Hepatocyte (in vitro differentiated cells): Measurements from ENCODE around the gene VAC14. TPM values are rescaled to one million over a fixed set of nuclear protein-coding genes. Genes with fewer than 3 reads are reported as not detected.

Source experiments
- DNase-seq: peaks from one replicate; pipeline ENCODE4 v3.0.0-alpha.2; 2016; ENCODE audit warnings: low spot score
- H2AFZ ChIP-seq: fragments of 200-600 bp; sonication (generic); 2 replicates; pipeline ENCODE4 v1.6.0; 2016; ENCODE audit warnings: antibody characterized with exemption, mild to moderate bottlenecking
- H3K27ac ChIP-seq: fragments of 200-600 bp; sonication (generic); 2 replicates; pipeline ENCODE4 v1.5.1; 2016; ENCODE audit warnings: mild to moderate bottlenecking
- H3K27me3 ChIP-seq: fragments of 200-600 bp; sonication (generic); 2 replicates; pipeline ENCODE4 v1.6.1; 2016
- H3K36me3 ChIP-seq: fragments of 200-600 bp; sonication (generic); replicated peaks from 2 replicates; pipeline ENCODE4 v1.5.1; 2016; ENCODE audit warnings: low read depth; ENCODE audit not compliant: insufficient read depth
- H3K4me1 ChIP-seq: fragments of 200-600 bp; sonication (generic); 2 replicates; pipeline ENCODE4 v1.5.1; 2016; ENCODE audit warnings: mild to moderate bottlenecking, moderate library complexity; ENCODE audit not compliant: insufficient read depth
- H3K4me2 ChIP-seq: fragments of 200-600 bp; sonication (generic); 2 replicates; pipeline ENCODE4 v1.6.0; 2016
- H3K4me3 ChIP-seq: fragments of 200-600 bp; sonication (generic); 2 replicates; pipeline ENCODE4 v1.5.1; 2016; ENCODE audit warnings: mild to moderate bottlenecking
- H3K79me2 ChIP-seq: fragments of 200-600 bp; sonication (generic); 2 replicates; pipeline ENCODE4 v1.6.0; 2017; ENCODE audit warnings: mild to moderate bottlenecking
- H3K9me2 ChIP-seq: fragments of 200-600 bp; sonication (generic); replicated peaks from 2 replicates; pipeline ENCODE4 v1.6.0; 2017; ENCODE audit warnings: mild to moderate bottlenecking; ENCODE audit not compliant: insufficient read depth
- H3K9me3 ChIP-seq: fragments of 200-600 bp; sonication (generic); 2 replicates; pipeline ENCODE4 v1.5.1; 2016; ENCODE audit warnings: low read depth, mild to moderate bottlenecking
- H4K20me1 ChIP-seq: fragments of 200-600 bp; sonication (generic); 2 replicates; pipeline ENCODE4 v1.6.0; 2016; ENCODE audit warnings: mild to moderate bottlenecking; ENCODE audit not compliant: insufficient read depth, poor library complexity, severe bottlenecking
- EZH2 ChIP-seq: fragments of 200-600 bp; sonication (generic); IDR thresholded peaks from 2 replicates; pipeline ENCODE4 v1.6.1; 2016; ENCODE audit warnings: antibody characterized with exemption, mild to moderate bottlenecking, borderline replicate concordance
- EZH2phosphoT487 ChIP-seq: fragments of 200-600 bp; sonication (generic); IDR thresholded peaks from one replicate; pipeline ENCODE4 v1.6.1; 2018; ENCODE audit warnings: antibody characterized with exemption, mild to moderate bottlenecking, low read depth, moderate library complexity; ENCODE audit not compliant: unreplicated experiment, severe bottlenecking
- WGBS: methylation state at CpG from one replicate; pipeline ENCODE4 v1.1.6; 2016; ENCODE audit warnings: low lambda C conversion rate; ENCODE audit errors: missing lambda C conversion rate; 5-methylcytosine and 5-hydroxymethylcytosine counted together
- polyA plus RNA-seq: library from polyadenylated mRNA; unstranded; fragments of >200 nt; fragmentation: Nextera tagmentation; extraction: Ambion mirVana; gene quantifications from 2 replicates; pipeline ENCODE4 v1.2.1, GENCODE V29; 2016
- total RNA-seq: library from RNA; depleted of rRNA; stranded (reverse); fragments of >200 nt; gene quantifications from 2 replicates; pipeline ENCODE4 v1.2.3, GENCODE V29; 2014
- TF ChIP-seq, protein P1 (sequence below): fragments of 200-600 bp; sonication (generic); IDR thresholded peaks from 2 replicates; pipeline ENCODE4 v1.5.1; 2016; ENCODE audit warnings: antibody characterized with exemption, mild to moderate bottlenecking; ENCODE audit not compliant: poor library complexity

The VAC14 gene
- total and polyA plus RNA-seq, 2 experiments from 2014 or later, result 35.8 to 49.4 TPM

- H3K9me3 ChIP-seq, result no peaks in the 10 kb centered on the region
- H3K4me3 ChIP-seq, result no peak overlapping the region
- TF ChIP-seq EZH2 (no peak), EZH2phosphoT487 (no peak)
- TF ChIP-seq, protein P1, sequence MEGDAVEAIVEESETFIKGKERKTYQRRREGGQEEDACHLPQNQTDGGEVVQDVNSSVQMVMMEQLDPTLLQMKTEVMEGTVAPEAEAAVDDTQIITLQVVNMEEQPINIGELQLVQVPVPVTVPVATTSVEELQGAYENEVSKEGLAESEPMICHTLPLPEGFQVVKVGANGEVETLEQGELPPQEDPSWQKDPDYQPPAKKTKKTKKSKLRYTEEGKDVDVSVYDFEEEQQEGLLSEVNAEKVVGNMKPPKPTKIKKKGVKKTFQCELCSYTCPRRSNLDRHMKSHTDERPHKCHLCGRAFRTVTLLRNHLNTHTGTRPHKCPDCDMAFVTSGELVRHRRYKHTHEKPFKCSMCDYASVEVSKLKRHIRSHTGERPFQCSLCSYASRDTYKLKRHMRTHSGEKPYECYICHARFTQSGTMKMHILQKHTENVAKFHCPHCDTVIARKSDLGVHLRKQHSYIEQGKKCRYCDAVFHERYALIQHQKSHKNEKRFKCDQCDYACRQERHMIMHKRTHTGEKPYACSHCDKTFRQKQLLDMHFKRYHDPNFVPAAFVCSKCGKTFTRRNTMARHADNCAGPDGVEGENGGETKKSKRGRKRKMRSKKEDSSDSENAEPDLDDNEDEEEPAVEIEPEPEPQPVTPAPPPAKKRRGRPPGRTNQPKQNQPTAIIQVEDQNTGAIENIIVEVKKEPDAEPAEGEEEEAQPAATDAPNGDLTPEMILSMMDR, result no peak
- WGBS, result 90% methylated on average over 9 of the region's 9 CpGs
- H3K27me3 ChIP-seq, result no peaks in the 10 kb centered on the region
- H3K9me2 ChIP-seq, result no peaks in the 10 kb centered on the region
- H4K20me1 ChIP-seq, result no peaks in the 10 kb centered on the region
- peak overlapping the region; percentile 87 for H3K27ac ChIP-seq
- H3K4me2 ChIP-seq, result no peak overlapping the region
- DNase-seq, result no peak
- peaks cover 21% of the 10 kb centered on the region for H3K4me1 ChIP-seq
- no peaks in the 10 kb centered on the region for H3K36me3 ChIP-seq
- H3K79me2 ChIP-seq, result no peaks in the 10 kb centered on the region
- H2AFZ ChIP-seq, result no peak overlapping the region
These were observed 41.3 kb downstream of the VAC14 start for GRCh38 chr16:70759666-70760065.

GRCh38 chr16:70758786-70759185 is 42.2 kb downstream of the VAC14 start:
- Histone ChIP-seq H3K4me1 (peaks cover 21% of the 10 kb centered on the region), H3K4me3 (no peak overlapping the region), H3K79me2 (no peaks in the 10 kb centered on the region), H3K36me3 (no peaks in the 10 kb centered on the region), H3K9me3 (no peaks in the 10 kb centered on the region), H2AFZ (no peak overlapping the region), H3K27me3 (no peaks in the 10 kb centered on the region), H3K4me2 (no peak overlapping the region), H3K27ac (no peak overlapping the region), H4K20me1 (no peaks in the 10 kb centered on the region), H3K9me2 (no peaks in the 10 kb centered on the region)
- WGBS, result 90% methylated on average over 10 of the region's 10 CpGs
- DNase-seq, result no peak
- TF ChIP-seq EZH2phosphoT487 (no peak), EZH2 (no peak)
- TF ChIP-seq, protein P1, result no peak

GRCh38 chr16:70757183-70757582 is 43.8 kb downstream of the VAC14 start:
- Histone ChIP-seq H3K27ac (no peak overlapping the region), H3K9me3 (no peaks in the 10 kb centered on the region), H4K20me1 (no peaks in the 10 kb centered on the region), H3K4me2 (no peak overlapping the region), H3K79me2 (no peaks in the 10 kb centered on the region), H3K27me3 (no peaks in the 10 kb centered on the region), H3K4me3 (no peak overlapping the region), H3K9me2 (no peaks in the 10 kb centered on the region), H3K4me1 (peaks cover 21% of the 10 kb centered on the region), H2AFZ (no peak overlapping the region), H3K36me3 (no peaks in the 10 kb centered on the region)
- TF ChIP-seq, protein P1, result no peak
- TF ChIP-seq EZH2phosphoT487 (no peak), EZH2 (no peak)
- 96% methylated on average over 9 of the region's 9 CpGs for WGBS
- no peak for DNase-seq

- H3K36me3 ChIP-seq, result no peaks in the 10 kb centered on the region
- 96% methylated on average over 8 of the region's 8 CpGs for WGBS
- no peaks in the 10 kb centered on the region for H4K20me1 ChIP-seq
- H3K4me1 ChIP-seq, result peaks cover 14% of the 10 kb centered on the region
- H3K9me3 ChIP-seq, result no peaks in the 10 kb centered on the region
- H3K27me3 ChIP-seq, result no peaks in the 10 kb centered on the region
- no peak overlapping the region for H3K27ac ChIP-seq
- no peak overlapping the region for H2AFZ ChIP-seq
- TF ChIP-seq EZH2phosphoT487 (no peak), EZH2 (no peak)
- TF ChIP-seq, protein P1, result no peak
- no peak for DNase-seq
- no peak overlapping the region for H3K4me2 ChIP-seq
- H3K9me2 ChIP-seq, result no peaks in the 10 kb centered on the region
- no peaks in the 10 kb centered on the region for H3K79me2 ChIP-seq
- no peak overlapping the region for H3K4me3 ChIP-seq
These were observed 44.9 kb downstream of the VAC14 start for GRCh38 chr16:70756071-70756470.
